Measurements from ENCODE around the gene SMURF1. TPM values are rescaled to one million over a fixed set of nuclear protein-coding genes. Genes with fewer than 3 reads are reported as not detected.

Gene SMURF1
- total and polyA plus RNA-seq, 2 experiments from 2014 or later = 11.9 to 24.5 TPM

DNA sequence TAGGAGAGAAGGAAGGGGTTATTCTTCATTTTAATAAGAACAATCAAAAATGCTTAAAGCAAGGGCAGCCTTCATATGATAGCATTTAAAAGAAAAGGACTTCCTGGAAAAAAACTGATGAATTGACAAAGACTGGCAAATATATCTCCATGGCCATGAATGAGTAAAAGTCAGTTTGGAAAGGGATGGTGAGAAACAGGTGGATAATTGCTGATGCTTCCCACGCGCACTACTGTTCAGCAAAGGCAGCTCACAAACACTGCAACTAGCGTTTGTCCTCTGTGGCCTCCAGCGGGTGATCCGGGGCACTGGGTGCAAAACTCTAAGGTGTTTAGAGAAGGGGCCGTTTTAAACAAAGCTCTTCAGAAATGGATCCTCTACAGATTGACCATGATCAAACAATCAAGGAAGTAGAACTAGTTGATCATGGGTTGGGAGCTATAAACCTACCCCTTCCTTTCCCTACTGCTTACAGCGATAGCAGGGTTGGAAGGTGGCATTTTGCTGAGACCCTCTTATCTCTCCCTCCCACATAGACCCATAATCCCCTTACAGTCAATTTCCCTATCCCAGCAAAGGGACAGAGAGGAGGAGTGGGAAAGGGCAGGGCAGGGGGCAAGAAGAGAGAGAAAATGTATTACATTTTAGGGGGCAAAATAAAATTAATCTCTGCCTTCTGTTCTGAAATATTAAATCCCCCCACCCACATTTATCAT lies 53.8 kb downstream of the SMURF1 start:
- Histone ChIP-seq H3K4me3 (no peak overlapping the region), H3K9me3 (ENCODE audit: low read depth) (no peaks in the 10 kb centered on the region), H3K36me3 (no peaks in the 10 kb centered on the region), H3K27me3 (no peaks in the 10 kb centered on the region), H3K4me1 (ENCODE audit: low read depth) (peaks cover 16% of the 10 kb centered on the region), H3K27ac (peak overlapping the region; percentile 73)
- TF ChIP-seq, protein P1, sequence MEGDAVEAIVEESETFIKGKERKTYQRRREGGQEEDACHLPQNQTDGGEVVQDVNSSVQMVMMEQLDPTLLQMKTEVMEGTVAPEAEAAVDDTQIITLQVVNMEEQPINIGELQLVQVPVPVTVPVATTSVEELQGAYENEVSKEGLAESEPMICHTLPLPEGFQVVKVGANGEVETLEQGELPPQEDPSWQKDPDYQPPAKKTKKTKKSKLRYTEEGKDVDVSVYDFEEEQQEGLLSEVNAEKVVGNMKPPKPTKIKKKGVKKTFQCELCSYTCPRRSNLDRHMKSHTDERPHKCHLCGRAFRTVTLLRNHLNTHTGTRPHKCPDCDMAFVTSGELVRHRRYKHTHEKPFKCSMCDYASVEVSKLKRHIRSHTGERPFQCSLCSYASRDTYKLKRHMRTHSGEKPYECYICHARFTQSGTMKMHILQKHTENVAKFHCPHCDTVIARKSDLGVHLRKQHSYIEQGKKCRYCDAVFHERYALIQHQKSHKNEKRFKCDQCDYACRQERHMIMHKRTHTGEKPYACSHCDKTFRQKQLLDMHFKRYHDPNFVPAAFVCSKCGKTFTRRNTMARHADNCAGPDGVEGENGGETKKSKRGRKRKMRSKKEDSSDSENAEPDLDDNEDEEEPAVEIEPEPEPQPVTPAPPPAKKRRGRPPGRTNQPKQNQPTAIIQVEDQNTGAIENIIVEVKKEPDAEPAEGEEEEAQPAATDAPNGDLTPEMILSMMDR (IDR thresholded peaks at IDR 0.05; ENCODE audit: low read depth, low read length) = no peak
- DNase-seq (ENCODE audit: low read depth in 1 of 2, low spot score in 1 of 2) = no peak

DNA sequence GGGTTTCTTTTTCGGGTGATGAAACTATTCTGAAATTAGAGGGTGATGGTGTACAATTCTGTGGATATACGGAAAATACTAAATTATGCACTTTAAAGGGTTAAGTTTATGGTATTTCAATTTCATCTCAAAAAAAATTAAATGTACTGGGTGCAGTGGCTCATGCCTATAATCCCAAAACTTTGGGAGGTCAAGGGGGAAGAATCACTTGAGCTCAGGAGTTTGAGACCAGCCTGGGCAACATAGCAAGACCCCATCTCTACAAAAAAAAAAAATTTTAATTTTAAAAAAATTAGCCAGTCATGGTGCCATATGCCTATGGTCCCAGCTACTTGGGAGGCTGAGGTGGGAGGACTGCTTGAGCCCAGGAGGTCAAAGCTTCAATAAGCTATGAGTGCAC lies 57.0 kb downstream of the SMURF1 start:
- Histone ChIP-seq H3K9me3 (ENCODE audit: low read depth) (no peaks in the 10 kb centered on the region), H3K4me3 (no peak overlapping the region), H3K4me1 (ENCODE audit: low read depth) (peaks cover 16% of the 10 kb centered on the region), H3K27ac (no peak overlapping the region), H3K36me3 (no peaks in the 10 kb centered on the region), H3K27me3 (no peaks in the 10 kb centered on the region)
- DNase-seq (ENCODE audit: low read depth in 1 of 2, low spot score in 1 of 2) = no peak
- TF ChIP-seq, protein P1 (IDR thresholded peaks at IDR 0.05; ENCODE audit: low read depth, low read length) = no peak

DNA sequence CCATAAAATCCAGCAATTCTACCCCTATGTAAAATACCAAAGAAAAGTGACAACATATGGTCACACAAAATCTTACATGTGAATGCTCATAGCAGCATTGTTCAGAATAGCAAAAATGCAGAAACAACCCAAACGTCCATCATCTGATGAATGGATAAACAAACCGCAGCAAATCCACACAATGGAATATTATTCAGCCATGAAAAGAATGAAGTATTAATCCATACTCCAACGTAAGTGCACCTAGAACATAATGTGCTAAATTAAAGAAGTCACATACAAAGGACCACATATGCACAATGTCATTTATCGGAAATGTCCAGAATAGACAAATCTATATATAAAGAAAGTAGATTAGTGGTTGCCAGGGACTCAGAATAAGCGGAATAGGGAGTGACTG lies 57.4 kb downstream of the SMURF1 start:
- H3K27me3 ChIP-seq = no peaks in the 10 kb centered on the region
- H3K4me3 ChIP-seq = no peak overlapping the region
- DNase-seq (ENCODE audit: low read depth in 1 of 2, low spot score in 1 of 2) = no peak
- TF ChIP-seq, protein P1 (IDR thresholded peaks at IDR 0.05; ENCODE audit: low read depth, low read length) = no peak
- H3K9me3 ChIP-seq (ENCODE audit: low read depth) = no peaks in the 10 kb centered on the region
- H3K36me3 ChIP-seq = no peaks in the 10 kb centered on the region
- no peak overlapping the region for H3K27ac ChIP-seq
- peaks cover 14% of the 10 kb centered on the region for H3K4me1 ChIP-seq (ENCODE audit: low read depth)

DNA sequence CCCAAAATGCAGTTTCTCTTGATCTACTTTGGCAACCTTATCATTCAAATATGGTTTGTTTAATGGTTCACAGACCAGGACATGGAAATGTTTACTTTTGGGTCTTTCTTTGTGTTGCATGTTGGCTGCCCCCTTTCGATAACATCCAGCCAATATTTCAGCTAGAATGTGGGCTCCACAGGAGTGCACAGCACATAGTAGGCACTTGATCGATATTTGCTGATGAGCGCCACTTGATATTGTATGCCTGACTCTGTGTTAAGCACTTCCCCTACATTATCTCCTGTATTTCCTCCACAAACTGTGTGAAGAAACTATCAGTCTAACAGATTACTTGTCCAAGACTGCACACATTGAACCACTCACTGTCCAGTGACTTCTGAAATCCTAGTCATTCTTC lies 60.2 kb downstream of the SMURF1 start:
- Histone ChIP-seq H3K27ac (no peak overlapping the region), H3K36me3 (no peaks in the 10 kb centered on the region), H3K4me1 (ENCODE audit: low read depth) (no peaks in the 10 kb centered on the region), H3K9me3 (ENCODE audit: low read depth) (no peaks in the 10 kb centered on the region), H3K27me3 (no peaks in the 10 kb centered on the region), H3K4me3 (no peak overlapping the region)
- DNase-seq (ENCODE audit: low read depth in 1 of 2, low spot score in 1 of 2) = no peak
- TF ChIP-seq, protein P1 (IDR thresholded peaks at IDR 0.05; ENCODE audit: low read depth, low read length) = no peak

DNA sequence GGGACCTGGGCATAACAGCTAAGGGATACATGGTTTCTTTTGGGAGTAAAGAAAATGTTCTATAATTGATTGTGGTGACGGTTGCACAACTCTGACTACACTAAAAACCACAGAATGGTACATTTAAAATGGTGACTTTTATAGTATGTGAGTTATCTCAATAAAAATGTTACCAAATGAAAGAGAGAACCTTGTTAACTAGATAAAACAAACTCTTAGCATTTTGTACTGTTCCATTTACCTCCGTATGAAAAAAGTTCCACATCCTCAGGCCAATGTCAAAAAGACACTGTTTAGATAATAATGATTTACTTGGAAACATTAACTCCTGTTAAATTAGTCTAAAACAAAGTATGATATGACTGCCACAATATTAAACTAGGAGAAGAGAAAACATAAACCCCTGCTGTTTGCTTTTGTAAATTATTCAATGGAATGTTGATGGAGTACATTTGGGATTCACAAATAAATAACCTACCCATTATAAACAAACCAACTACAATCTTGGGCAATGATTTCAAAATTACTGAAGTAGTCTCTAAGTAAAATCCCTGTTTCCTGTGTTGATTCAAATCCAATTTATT lies 60.7 kb downstream of the SMURF1 start:
- Histone ChIP-seq H3K27ac (no peak overlapping the region), H3K4me1 (ENCODE audit: low read depth) (no peaks in the 10 kb centered on the region), H3K9me3 (ENCODE audit: low read depth) (no peaks in the 10 kb centered on the region), H3K36me3 (no peaks in the 10 kb centered on the region), H3K27me3 (no peaks in the 10 kb centered on the region), H3K4me3 (no peak overlapping the region)
- TF ChIP-seq, protein P1 (IDR thresholded peaks at IDR 0.05; ENCODE audit: low read depth, low read length) = no peak
- DNase-seq (ENCODE audit: low read depth in 1 of 2, low spot score in 1 of 2) = peak in 1 of 2 donors; percentile 38

Data from cardiac muscle cell (in vitro differentiated cells and primary cell).